OCI-M2 (cell line): ENCODE data around the gene NCL.
A peak's percentile ranks its signal among the peaks of the same experiment; 100 is the strongest.
"Not testable (repeated sequence)": the region's sequence is repeated elsewhere in the genome, so short reads cannot be mapped to it uniquely, and the experiment has no call there.

Source experiments
- DNase-seq: peaks from one replicate; lab custom pipeline; 2025; ENCODE audit not compliant: unreplicated experiment; lab: John Stamatoyannopoulos, UW

Gene NCL

DNA sequence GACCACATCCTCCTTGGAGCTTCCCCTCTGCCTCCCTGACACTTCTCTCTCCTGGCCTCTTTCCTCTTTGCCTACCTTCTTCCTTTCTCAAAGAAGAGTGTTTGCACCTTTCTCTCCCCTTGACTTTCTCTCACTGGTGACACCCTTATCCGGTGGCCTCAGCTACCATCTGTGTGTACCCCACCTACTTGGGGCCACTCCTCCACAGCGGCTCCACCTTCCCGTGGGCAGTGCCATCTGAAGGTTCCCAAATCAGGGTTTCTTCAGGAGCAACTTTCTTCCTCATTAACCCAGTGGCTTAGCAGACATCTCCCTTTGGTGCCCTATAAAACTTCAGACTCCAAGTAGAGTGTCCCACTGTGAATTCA lies 5.3 kb upstream of the NCL start:
- DNase-seq = no peak

DNA sequence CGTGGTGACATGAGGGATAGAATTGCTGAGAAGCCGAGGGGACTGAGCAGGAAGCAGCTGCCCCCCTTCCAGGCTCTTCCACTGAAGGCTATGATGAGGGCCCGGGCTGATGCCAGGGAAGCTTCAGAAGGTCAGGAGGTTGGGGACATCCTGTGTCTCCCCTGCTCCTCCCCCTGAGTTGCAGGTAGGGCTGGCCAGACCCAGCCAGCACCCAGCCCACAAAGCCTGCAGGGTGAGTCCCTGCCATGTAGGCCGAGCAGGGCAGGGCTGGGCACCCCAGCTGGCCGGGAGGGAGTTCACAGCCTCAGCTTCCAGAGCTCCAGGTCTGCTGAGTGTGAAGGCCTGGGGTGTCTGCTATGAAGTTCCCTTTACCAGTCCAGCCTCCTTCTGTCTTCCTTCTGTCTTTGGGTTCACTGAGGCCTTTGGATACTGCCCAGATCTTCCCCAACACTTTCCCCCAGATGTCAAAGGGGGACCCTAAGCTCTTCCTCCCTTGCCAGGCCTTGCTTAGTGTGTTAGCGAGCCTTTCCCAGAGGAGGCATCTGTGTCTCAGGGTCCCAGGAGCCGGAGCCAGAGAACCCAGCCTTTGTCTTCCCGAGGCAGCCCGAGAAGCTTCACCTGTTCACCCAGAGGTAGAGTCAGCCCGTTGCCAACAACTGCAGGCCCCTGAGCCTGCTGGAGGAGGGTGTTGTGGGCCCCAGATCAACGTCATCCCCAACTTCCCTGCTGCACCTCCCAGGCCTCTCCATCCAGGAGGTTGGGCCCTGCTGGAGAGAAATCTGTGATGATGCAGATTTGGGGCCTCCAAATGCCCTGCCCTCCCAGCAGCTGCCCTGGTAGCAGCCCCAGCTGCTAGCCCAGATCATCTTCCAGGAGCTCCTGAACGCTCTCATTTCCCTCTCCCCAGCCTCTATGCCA lies 3.6 kb upstream of the NCL start:
- DNase-seq = no peak

DNA sequence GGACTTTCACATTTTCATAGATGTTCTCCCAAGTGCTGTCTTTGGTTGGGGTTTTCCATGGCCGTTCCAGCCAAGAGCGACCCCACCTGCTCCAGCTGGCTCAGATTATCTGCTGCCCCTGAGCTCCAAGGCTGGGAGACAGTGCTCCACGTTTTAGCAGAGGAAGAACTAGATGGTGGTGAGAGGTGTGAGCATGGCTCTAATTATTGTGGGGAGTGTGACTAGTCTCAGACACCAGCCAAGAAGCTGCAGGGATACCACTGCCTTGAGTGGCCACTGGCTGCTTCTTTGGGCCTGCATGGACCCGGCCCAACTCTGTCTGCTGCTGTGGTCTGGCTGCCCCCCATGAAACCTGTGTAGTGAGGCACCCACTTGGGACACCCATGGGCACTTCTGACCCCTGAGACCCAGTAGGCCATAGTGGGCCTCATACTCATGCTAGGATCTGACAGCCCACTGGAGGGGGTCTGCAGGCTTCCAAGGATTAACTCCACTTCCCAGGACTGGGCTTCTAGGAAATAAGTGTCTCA lies 2.8 kb upstream of the NCL start:
- no peak for DNase-seq

DNA sequence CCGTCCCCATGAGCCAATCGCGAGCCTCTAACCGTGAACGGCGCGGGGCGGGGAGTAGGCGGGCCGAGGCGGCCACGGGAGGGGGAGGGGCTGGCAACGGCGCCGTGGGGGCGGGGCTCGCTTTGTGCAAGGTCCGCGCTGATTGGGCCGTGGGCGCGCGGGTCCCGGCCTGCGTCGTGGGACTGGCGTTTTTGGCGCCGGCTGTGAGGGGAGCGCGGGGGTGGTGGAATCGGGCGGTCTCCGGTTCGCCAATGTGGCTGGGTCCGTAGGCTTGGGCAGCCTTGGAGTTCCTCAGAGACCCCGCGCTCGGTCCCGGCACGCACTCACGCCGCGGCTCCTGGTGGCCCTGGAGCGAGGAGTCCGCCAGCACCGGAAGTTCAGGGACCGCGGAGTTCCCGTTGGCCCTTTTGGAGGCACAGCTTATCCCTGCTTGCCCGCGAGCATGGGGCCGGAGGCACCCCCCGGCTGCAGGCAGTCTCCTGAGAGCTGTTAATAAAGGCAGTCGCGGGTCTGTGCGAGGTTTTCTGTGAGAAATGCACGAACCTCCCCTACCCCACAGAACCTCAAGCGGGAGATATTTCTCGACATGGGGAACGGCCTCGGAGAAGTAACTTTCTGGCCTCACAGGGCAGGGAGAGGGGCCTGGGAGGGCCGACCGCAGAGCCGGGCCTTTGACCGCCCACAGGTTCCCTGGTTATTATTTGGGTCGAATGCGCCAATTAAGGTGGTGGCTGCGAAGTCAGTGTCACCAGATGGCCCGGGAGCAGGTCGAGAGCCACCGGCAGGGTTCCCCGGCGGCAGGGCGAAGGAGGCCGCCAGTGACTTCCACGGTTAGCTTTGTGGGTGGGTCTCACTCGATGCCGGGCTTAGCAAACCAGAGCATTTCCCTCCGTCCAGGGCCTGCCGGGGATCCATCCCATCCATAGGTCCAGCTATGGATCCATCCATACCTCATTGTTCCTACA lies 574 bp upstream of the NCL start:
- DNase-seq = peak; percentile 55

GRCh38 chr2:231462729-231463465 lies 1.4 kb downstream of the NCL start:
- no peak for DNase-seq

DNA sequence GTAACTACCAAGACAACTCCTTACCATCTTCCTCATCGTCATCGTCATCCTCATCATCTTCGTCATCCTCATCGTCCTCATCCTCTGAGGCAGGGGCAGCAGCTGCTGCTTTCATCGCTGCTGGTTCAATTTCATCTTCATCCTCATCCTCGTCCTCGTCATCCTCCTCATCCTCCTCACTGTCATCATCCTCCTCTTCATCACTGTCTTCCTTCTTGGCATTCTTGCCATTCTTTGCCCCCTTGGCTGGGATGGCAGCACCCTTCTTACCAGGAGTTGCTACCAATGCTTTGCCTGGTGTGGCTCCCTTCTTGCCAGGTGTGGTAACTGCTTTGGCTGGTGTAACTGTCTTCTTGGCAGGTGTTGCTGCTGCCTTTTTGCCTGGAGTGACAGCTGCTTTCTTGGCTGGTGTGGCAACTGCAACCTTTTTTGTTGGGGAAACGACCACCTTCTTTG lies 2.7 kb downstream of the NCL start:
- DNase-seq = no peak

GRCh38 chr2:231460841-231461240 lies 3.4 kb downstream of the NCL start:
- not testable (repeated sequence) for DNase-seq

DNA sequence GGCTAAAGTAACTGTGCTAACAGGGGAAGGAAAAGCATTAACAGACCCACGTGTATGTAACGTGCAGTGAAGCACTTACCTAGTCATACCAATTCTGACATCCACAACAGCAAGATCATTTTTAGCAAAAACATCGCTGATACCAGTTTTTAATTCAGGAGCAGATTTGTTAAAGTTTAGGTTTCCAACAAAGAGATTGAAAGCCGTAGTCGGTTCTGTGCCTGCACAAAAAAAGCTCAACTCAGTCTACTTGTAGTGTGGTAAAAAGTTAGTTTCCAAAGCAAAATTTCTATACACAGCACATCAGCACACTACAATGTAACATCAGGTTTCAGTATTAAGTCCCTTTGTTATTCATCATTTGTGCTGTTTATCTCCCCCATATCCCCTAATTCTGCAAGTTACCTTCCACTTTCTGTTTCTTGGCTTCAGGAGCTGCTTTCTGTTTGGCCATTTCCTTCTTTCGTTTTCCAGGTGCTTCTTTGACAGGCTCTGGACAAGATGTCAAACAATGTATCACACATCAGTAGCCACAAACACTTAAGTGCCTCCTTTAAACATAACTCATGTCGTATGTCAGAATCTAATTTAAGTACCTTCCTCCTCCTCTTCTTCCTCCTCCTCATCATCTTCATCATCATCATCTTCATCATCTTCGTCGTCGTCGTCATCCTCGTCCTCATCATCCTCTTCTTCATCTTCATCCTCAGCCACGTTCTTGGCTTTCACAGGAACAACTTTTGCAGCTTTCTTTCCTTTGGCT lies 4.0 kb downstream of the NCL start:
- no peak for DNase-seq

GRCh38 chr2:231458368-231458767 lies 5.9 kb downstream of the NCL start:
- DNase-seq = no peak

- no peak for DNase-seq
These were observed 7.2 kb downstream of the NCL start for GRCh38 chr2:231457101-231457500.

- DNase-seq = no peak
These were observed 7.8 kb downstream of the NCL start for GRCh38 chr2:231456295-231457004.

- DNase-seq = no peak
These were observed 8.4 kb downstream of the NCL start for GRCh38 chr2:231455890-231456289.

DNA sequence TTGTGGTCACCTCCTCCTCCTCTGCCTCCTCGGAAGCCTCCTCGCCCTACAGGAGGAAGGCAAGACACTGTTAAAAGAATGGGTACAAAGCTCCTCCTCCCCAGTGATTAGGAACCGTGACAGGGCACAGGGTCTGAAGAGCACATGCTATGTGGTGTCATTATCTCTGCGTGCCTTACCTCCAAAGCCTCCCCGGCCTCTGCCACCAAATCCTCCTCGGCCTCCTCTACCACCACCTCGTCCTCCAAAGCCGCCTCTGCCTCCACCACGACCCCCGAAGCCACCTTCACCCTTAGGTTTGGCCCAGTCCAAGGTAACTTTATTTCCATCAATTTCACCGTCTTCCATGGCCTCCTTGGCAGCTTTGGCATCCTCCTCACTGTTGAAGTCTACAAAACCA lies 9.1 kb downstream of the NCL start:
- DNase-seq = no peak

- DNase-seq = no peak
These were observed 9.9 kb downstream of the NCL start for GRCh38 chr2:231454361-231454791.

GRCh38 chr2:231452799-231453508 lies 11.3 kb downstream of the NCL start:
- DNase-seq = no peak

GRCh38 chr2:231450548-231450989 lies 13.7 kb downstream of the NCL start:
- no peak for DNase-seq

- no peak for DNase-seq
These were observed 14.7 kb downstream of the NCL start for GRCh38 chr2:231449503-231450054.

DNA sequence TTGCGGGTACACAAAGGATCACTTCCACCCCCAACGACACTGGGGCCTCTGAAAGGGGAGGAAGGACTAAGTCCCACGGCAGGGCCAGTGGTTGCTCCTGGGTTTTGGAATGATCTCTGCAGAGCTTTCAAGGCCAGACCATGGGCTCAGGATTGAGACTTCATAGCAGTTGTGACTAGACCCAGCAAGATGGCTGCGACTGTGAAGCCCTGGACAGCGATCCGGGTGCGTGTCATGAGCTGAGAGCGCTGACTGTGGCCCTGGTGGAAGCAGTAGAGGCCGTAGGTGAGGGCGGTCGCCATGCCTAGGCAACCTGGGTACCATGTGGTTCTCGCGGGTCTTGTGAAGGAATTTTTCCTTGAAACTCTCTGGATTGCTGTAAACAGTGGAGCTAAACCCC lies 27.3 kb downstream of the NCL start:
- no peak for DNase-seq
